Measurements from ENCODE around the gene HMX1. TPM values are rescaled to one million over a fixed set of nuclear protein-coding genes. Genes with fewer than 3 reads are reported as not detected.

HMX1 gene
- total RNA-seq, 1 donor from 2014 or later = 1.1 TPM

DNA sequence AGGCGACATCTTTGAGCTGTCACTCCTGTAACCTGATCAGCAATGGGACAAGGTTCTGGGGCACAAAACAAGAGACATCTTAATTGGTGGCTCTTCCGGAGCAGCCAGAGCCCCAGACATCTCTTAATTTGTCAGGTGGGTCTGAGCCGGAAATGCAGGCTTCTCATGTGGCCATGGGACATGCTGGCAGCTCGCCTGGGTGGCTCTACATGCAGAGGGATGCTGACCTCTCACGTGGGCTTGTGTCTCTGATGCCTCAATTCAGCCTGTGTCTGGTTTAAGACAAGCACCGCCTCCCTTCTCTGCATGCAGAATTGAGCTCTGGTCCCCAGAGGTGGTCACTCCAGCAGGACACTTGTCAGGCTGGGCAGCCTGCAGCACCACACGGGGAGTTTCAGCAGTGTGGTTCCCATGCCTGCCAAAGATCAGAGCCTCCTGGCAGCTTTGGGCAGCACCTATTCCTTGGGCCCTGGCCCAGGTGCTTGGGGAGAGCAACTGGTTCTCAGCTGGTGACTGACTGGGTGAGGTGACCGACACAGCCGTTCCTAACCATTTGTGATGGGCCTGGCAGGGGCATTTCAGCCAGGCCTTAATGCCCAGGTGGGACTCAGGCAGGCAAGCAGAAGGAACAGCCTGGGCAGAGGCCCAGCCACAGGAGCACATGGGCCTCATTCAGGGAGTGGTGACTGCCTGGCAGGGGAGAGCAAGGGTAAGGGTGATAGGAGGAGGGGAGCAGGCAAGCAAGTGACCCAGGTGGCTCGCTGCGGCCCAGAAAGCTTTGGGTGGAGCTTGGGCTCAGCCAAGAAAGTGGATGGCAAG is 53.4 kb downstream of the HMX1 start:
- TF ChIP-seq, protein P1, sequence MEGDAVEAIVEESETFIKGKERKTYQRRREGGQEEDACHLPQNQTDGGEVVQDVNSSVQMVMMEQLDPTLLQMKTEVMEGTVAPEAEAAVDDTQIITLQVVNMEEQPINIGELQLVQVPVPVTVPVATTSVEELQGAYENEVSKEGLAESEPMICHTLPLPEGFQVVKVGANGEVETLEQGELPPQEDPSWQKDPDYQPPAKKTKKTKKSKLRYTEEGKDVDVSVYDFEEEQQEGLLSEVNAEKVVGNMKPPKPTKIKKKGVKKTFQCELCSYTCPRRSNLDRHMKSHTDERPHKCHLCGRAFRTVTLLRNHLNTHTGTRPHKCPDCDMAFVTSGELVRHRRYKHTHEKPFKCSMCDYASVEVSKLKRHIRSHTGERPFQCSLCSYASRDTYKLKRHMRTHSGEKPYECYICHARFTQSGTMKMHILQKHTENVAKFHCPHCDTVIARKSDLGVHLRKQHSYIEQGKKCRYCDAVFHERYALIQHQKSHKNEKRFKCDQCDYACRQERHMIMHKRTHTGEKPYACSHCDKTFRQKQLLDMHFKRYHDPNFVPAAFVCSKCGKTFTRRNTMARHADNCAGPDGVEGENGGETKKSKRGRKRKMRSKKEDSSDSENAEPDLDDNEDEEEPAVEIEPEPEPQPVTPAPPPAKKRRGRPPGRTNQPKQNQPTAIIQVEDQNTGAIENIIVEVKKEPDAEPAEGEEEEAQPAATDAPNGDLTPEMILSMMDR (conservative IDR thresholded peaks at IDR 0.05) = no peak
- Mint-ChIP-seq H3K4me3 (no peak overlapping the region), H3K9me3 (no peaks in the 10 kb centered on the region), H3K27me3 (ENCODE audit: low read depth) (peaks cover 62% of the 10 kb centered on the region), H3K36me3 (ENCODE audit: low read depth) (no peaks in the 10 kb centered on the region), H3K4me1 (no peaks in the 10 kb centered on the region), H3K27ac (ENCODE audit: unreplicated experiment) (no peak overlapping the region)
- no peak for DNase-seq (ENCODE audit: low read depth, low spot score)

DNA sequence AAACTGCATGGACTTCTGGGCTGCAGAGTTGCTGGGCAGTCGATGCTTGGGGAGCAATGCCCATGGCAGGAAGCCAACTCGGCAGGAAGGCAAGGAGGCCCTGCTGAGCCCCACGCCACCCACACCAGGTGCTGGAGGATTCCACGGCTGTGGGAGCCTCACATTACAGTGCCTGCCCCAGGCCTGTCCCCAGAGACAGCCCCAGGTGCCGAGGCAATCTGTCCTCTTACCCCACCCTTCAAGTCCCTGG is 53.9 kb downstream of the HMX1 start:
- Mint-ChIP-seq H3K4me3 (no peak overlapping the region), H3K27me3 (ENCODE audit: low read depth) (peaks cover 57% of the 10 kb centered on the region), H3K4me1 (no peaks in the 10 kb centered on the region), H3K36me3 (ENCODE audit: low read depth) (no peaks in the 10 kb centered on the region), H3K27ac (ENCODE audit: unreplicated experiment) (no peak overlapping the region), H3K9me3 (no peaks in the 10 kb centered on the region)
- DNase-seq (ENCODE audit: low read depth, low spot score) = no peak
- TF ChIP-seq, protein P1 (conservative IDR thresholded peaks at IDR 0.05) = no peak

DNA sequence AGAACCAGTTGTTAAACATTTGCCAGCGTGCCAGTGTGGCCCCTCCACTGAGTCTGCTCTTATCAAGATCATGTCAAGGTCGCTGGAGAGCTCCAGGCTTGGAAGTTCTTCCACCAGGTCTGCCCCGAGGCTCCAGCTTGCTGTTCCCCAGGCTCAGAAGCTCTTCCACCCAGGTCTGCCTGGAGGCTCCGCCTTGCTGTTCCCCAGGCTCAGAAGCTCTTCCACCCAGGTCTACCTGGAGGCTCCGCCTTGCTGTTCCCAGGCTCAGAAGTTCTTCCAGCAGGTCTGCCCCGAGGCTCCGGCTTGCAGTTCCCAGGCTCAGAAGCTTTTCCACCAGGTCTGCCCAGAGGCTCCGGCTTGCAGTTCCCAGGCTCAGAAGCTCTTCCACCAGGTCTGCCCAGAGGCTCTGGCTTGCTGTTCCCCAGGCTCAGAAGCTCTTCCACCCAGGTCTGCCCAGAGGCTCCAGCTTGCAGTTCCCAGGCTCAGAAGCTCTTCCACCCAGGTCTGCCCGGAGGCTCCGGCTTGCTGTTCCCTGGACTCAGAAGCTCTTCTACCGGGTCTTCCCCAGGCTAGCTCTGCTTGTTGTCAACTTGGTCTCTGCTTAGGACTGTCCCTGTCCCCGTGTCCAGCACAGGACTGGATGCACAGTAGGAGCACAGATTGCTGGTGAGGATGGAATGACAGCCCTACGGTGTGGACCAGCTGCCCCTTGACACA is 54.4 kb downstream of the HMX1 start:
- no peaks in the 10 kb centered on the region for H3K9me3 Mint-ChIP-seq
- H3K36me3 Mint-ChIP-seq (ENCODE audit: low read depth) = no peaks in the 10 kb centered on the region
- DNase-seq (ENCODE audit: low read depth, low spot score) = no peak
- H3K27ac Mint-ChIP-seq (ENCODE audit: unreplicated experiment) = no peak overlapping the region
- H3K27me3 Mint-ChIP-seq (ENCODE audit: low read depth) = peaks cover 52% of the 10 kb centered on the region
- H3K4me1 Mint-ChIP-seq = no peaks in the 10 kb centered on the region
- TF ChIP-seq, protein P1 (conservative IDR thresholded peaks at IDR 0.05) = no peak
- no peak overlapping the region for H3K4me3 Mint-ChIP-seq
